ENCODE results near the gene TNPO1.

DNA sequence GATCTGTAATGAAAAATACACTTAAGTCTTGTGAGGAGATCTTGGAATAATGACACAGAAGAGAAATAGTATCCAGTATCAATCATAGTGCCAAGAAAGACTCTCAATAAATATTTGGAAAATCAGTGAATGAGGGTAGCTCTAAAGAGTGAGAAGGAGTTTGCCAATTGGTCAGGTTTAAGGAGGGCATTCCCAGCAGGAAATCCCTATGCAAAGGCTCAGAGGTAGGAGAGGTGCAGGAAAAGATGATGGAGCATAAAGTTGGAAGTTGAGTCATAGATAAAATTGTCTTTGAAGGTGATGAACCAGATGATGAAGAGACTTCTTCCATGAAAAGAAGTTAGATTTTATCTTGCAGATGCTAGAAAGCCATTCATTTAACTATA lies 27.8 kb downstream of the TNPO1 start:
- TF ChIP-seq, protein P1, sequence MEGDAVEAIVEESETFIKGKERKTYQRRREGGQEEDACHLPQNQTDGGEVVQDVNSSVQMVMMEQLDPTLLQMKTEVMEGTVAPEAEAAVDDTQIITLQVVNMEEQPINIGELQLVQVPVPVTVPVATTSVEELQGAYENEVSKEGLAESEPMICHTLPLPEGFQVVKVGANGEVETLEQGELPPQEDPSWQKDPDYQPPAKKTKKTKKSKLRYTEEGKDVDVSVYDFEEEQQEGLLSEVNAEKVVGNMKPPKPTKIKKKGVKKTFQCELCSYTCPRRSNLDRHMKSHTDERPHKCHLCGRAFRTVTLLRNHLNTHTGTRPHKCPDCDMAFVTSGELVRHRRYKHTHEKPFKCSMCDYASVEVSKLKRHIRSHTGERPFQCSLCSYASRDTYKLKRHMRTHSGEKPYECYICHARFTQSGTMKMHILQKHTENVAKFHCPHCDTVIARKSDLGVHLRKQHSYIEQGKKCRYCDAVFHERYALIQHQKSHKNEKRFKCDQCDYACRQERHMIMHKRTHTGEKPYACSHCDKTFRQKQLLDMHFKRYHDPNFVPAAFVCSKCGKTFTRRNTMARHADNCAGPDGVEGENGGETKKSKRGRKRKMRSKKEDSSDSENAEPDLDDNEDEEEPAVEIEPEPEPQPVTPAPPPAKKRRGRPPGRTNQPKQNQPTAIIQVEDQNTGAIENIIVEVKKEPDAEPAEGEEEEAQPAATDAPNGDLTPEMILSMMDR (IDR thresholded peaks at IDR 0.05 in 4 of 5, conservative IDR thresholded peaks at IDR 0.05 in 1 of 5): no peak
- TF ChIP-seq POLR2A (IDR thresholded peaks at IDR 0.05): no peak
